ENCODE data around the gene NRG2.

Gene NRG2

DNA sequence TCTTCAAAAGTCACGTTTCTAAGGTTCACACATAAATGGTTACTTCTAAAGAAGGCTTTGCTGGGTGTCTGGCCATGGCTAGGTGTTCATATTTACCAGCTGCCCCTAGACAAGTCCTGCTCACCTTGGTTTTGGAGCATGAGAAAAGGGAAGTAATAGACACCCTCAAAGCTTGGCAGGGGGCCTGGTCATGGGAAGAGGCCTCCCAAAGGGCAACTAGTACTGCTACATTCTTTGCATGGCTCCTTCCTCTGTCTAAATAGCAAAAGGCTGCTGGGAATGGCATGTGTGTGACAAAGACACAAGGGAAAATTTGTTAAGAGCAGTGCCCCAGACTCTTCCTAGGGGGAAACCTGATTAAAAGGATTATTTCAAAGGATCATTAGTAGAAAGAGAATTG is 93.4 kb downstream of the NRG2 start:
- H3K27ac ChIP-seq (ENCODE audit: low read depth, low read length), result no peak overlapping the region

DNA sequence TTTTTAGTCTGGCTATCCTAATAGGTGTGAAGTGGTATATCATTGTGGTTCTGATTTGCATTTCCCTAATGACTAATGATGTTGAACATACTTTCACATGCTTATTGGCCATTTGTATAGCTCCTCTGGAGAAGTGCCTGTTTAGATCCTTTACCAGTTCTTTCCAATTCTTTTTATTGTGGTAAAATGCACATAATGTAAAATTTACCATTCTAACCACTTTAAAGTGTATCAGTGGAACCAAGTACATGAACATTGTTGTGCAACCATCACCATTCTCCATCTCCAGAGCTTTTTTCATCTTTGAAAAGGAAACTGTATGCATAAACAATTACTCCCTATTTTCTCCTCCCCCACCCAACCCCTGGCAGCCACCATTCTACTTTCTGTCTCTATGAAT is 95.4 kb downstream of the NRG2 start:
- Histone ChIP-seq H3K27ac (ENCODE audit: low read depth, low read length) (no peak overlapping the region), H4K20me1 (ENCODE audit: low read depth, low read length) (no peaks in the 10 kb centered on the region), H3K9me2 (replicated peaks; ENCODE audit: insufficient read depth, low read length) (no peaks in the 10 kb centered on the region), H3K27me3 (ENCODE audit: low read length) (no peaks in the 10 kb centered on the region), H3F3A (ENCODE audit: insufficient read depth) (no peaks in the 10 kb centered on the region), H3K9me3 (ENCODE audit: insufficient read depth, low read length) (no peaks in the 10 kb centered on the region), H3K79me2 (ENCODE audit: insufficient read depth, low read length) (no peaks in the 10 kb centered on the region), H2AFZ (ENCODE audit: low read depth, low read length, severe bottlenecking) (no peak overlapping the region), H3K4me2 (ENCODE audit: low read depth, low read length, poor library complexity, severe bottlenecking) (no peak overlapping the region), H3K36me3 (ENCODE audit: low read length) (no peaks in the 10 kb centered on the region), H3K4me3 (ENCODE audit: insufficient read depth, low read length, poor library complexity, severe bottlenecking) (no peak overlapping the region), H3K9ac (ENCODE audit: low read length) (no peak overlapping the region)
- TF ChIP-seq, protein P1, sequence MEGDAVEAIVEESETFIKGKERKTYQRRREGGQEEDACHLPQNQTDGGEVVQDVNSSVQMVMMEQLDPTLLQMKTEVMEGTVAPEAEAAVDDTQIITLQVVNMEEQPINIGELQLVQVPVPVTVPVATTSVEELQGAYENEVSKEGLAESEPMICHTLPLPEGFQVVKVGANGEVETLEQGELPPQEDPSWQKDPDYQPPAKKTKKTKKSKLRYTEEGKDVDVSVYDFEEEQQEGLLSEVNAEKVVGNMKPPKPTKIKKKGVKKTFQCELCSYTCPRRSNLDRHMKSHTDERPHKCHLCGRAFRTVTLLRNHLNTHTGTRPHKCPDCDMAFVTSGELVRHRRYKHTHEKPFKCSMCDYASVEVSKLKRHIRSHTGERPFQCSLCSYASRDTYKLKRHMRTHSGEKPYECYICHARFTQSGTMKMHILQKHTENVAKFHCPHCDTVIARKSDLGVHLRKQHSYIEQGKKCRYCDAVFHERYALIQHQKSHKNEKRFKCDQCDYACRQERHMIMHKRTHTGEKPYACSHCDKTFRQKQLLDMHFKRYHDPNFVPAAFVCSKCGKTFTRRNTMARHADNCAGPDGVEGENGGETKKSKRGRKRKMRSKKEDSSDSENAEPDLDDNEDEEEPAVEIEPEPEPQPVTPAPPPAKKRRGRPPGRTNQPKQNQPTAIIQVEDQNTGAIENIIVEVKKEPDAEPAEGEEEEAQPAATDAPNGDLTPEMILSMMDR (IDR thresholded peaks at IDR 0.05; ENCODE audit: insufficient read depth, low read length, poor library complexity, severe bottlenecking), result no peak
- TF ChIP-seq EZH2phosphoT487 (conservative IDR thresholded peaks at IDR 0.05; ENCODE audit: low read length), result no peak

More for the DNA sequence above, 93.4 kb downstream of the NRG2 start:
- H3F3A ChIP-seq (ENCODE audit: insufficient read depth), result no peaks in the 10 kb centered on the region
- no peak overlapping the region for H3K4me3 ChIP-seq (ENCODE audit: insufficient read depth, low read length, poor library complexity, severe bottlenecking)
- no peak overlapping the region for H3K4me2 ChIP-seq (ENCODE audit: low read depth, low read length, poor library complexity, severe bottlenecking)
- no peaks in the 10 kb centered on the region for H3K9me3 ChIP-seq (ENCODE audit: insufficient read depth, low read length)
- H3K36me3 ChIP-seq (ENCODE audit: low read length), result no peaks in the 10 kb centered on the region
- H3K9me2 ChIP-seq (replicated peaks; ENCODE audit: insufficient read depth, low read length), result no peaks in the 10 kb centered on the region
- TF ChIP-seq, protein P1 (IDR thresholded peaks at IDR 0.05; ENCODE audit: insufficient read depth, low read length, poor library complexity, severe bottlenecking), result no peak
- no peak for TF ChIP-seq EZH2phosphoT487 (conservative IDR thresholded peaks at IDR 0.05; ENCODE audit: low read length)
- no peaks in the 10 kb centered on the region for H3K79me2 ChIP-seq (ENCODE audit: insufficient read depth, low read length)
- H3K27me3 ChIP-seq (ENCODE audit: low read length), result no peaks in the 10 kb centered on the region
- no peak overlapping the region for H3K9ac ChIP-seq (ENCODE audit: low read length)
- no peaks in the 10 kb centered on the region for H4K20me1 ChIP-seq (ENCODE audit: low read depth, low read length)
- no peak overlapping the region for H2AFZ ChIP-seq (ENCODE audit: low read depth, low read length, severe bottlenecking)

DNA sequence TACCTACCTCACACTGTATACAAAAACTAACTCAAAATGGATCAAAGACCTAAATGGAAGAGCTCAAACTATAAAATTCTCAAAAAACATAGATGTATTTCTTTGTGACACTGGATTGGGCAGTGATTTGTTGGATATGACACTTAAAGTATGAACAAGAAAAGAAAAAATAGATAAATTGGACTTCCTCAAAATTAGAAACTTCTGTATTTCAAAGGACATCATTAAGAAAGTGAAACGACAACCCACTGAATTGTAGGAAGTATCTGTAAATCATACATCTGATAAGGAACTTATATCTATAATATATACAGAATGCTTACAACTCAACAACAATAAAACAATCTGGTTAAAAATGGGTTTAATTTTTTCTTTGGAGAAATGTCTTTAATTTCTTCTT is 96.7 kb downstream of the NRG2 start:
- Histone ChIP-seq H3K4me2 (ENCODE audit: low read depth, low read length, poor library complexity, severe bottlenecking) (no peak overlapping the region), H3K27me3 (ENCODE audit: low read length) (no peaks in the 10 kb centered on the region; the same call in 1 of the 2 replicates), H3K27ac (ENCODE audit: low read depth, low read length) (no peak overlapping the region), H3K4me3 (ENCODE audit: insufficient read depth, low read length, poor library complexity, severe bottlenecking) (no peak overlapping the region), H2AFZ (ENCODE audit: low read depth, low read length, severe bottlenecking) (no peak overlapping the region), H3K36me3 (ENCODE audit: low read length) (no peaks in the 10 kb centered on the region), H3K9ac (ENCODE audit: low read length) (no peak overlapping the region), H3K79me2 (ENCODE audit: insufficient read depth, low read length) (no peaks in the 10 kb centered on the region), H3F3A (ENCODE audit: insufficient read depth) (no peaks in the 10 kb centered on the region), H3K9me3 (ENCODE audit: insufficient read depth, low read length) (no peaks in the 10 kb centered on the region), H3K9me2 (replicated peaks; ENCODE audit: insufficient read depth, low read length) (no peaks in the 10 kb centered on the region), H4K20me1 (ENCODE audit: low read depth, low read length) (no peaks in the 10 kb centered on the region)
- TF ChIP-seq, protein P1 (IDR thresholded peaks at IDR 0.05; ENCODE audit: insufficient read depth, low read length, poor library complexity, severe bottlenecking), result no peak
- no peak for TF ChIP-seq EZH2phosphoT487 (conservative IDR thresholded peaks at IDR 0.05; ENCODE audit: low read length)
